ENCODE data around the gene NIPA2.

The NIPA2 gene

GRCh38 chr15:22878103-22878502, 39.6 kb downstream of the NIPA2 start:
- no peak for DNase-seq

- DNase-seq = no peak
These were observed 41.9 kb downstream of the NIPA2 start for GRCh38 chr15:22880068-22880980.

- no peak for DNase-seq
These were observed 42.7 kb downstream of the NIPA2 start for GRCh38 chr15:22880981-22881738.

GRCh38 chr15:22881739-22882440, 43.4 kb downstream of the NIPA2 start:
- DNase-seq = no peak

- DNase-seq = no peak
These were observed 44.7 kb downstream of the NIPA2 start for GRCh38 chr15:22883196-22883595.

- no peak for DNase-seq
These were observed 45.9 kb downstream of the NIPA2 start for GRCh38 chr15:22884344-22884743.

GRCh38 chr15:22885120-22885519, 46.7 kb downstream of the NIPA2 start:
- DNase-seq = no peak

- DNase-seq = no peak
These were observed 48.9 kb downstream of the NIPA2 start for GRCh38 chr15:22887157-22887951.

GRCh38 chr15:22888120-22888859, 49.8 kb downstream of the NIPA2 start:
- no peak for DNase-seq

- no peak for DNase-seq
These were observed 50.8 kb downstream of the NIPA2 start for GRCh38 chr15:22889146-22889818.

GRCh38 chr15:22890296-22890695, 51.8 kb downstream of the NIPA2 start:
- no peak for DNase-seq

- no peak for DNase-seq
These were observed 53.2 kb downstream of the NIPA2 start for GRCh38 chr15:22891426-22892210.

GRCh38 chr15:22892333-22892732, 53.9 kb downstream of the NIPA2 start:
- no peak for DNase-seq

- no peak for DNase-seq
These were observed 54.6 kb downstream of the NIPA2 start for GRCh38 chr15:22893081-22893480.

- DNase-seq = no peak
These were observed 55.4 kb downstream of the NIPA2 start for GRCh38 chr15:22893881-22894280.

GRCh38 chr15:22895465-22896190, 57.2 kb downstream of the NIPA2 start:
- DNase-seq = no peak

GRCh38 chr15:22902046-22902445, 63.6 kb downstream of the NIPA2 start:
- DNase-seq = no peak

GRCh38 chr15:22902578-22902977, 64.1 kb downstream of the NIPA2 start:
- no peak for DNase-seq

- no peak for DNase-seq
These were observed 64.5 kb downstream of the NIPA2 start for GRCh38 chr15:22902981-22903380.

- no peak for DNase-seq
These were observed 65.0 kb downstream of the NIPA2 start for GRCh38 chr15:22903427-22903826.

All from AML-193 (cell line).